Heart right ventricle (tissue), 16 donors: ENCODE measurements around the gene SEMA4B. TPM values are rescaled to one million over a fixed set of nuclear protein-coding genes. Genes with fewer than 3 reads are reported as not detected.
"Not testable (repeated sequence)": the region's sequence is repeated elsewhere in the genome, so short reads cannot be mapped to it uniquely, and the experiment has no call there.

Experiments used
- ATAC-seq, 8 donors: fragments of 200-7000 bp; cut with Tn5 transposase; one replicate each; pipeline ENCODE4 v1.9.1; 2020; ENCODE audit warnings: mild to moderate bottlenecking in 8 of 8, moderate library complexity in 8 of 8, moderate number of reproducible peaks in 1 of 8
- DNase-seq, 2 donors: peaks; one replicate each; pipeline ENCODE4 v3.0.0-alpha.2; 2020
- H3K27ac ChIP-seq, 10 donors: fragments of 200-600 bp; sonication (generic) in 2 of 10; one replicate each; pipeline versions ENCODE4 v1.5.0 to v1.8.0; 2020 to 2022; ENCODE audit warnings: mild to moderate bottlenecking in 3 of 10
- H3K27me3 ChIP-seq, 7 donors: fragments of 200-600 bp; one replicate each; pipeline ENCODE4 v1.8.0; 2021 to 2022; ENCODE audit warnings: mild to moderate bottlenecking in 2 of 7
- H3K36me3 ChIP-seq, 9 donors: fragments of 200-600 bp; sonication (generic) in 1 of 9; one replicate each; pipeline versions ENCODE4 v1.5.0 to v1.8.0; 2020 to 2022; ENCODE audit warnings: mild to moderate bottlenecking in 2 of 9
- H3K4me1 ChIP-seq, 9 donors: fragments of 200-600 bp; sonication (generic) in 1 of 9; one replicate each; pipeline versions ENCODE4 v1.5.0 to v1.8.0; 2020 to 2022; ENCODE audit warnings: mild to moderate bottlenecking in 4 of 9
- H3K4me3 ChIP-seq, 10 donors: fragments of 200-600 bp; sonication (generic) in 2 of 10; one replicate each; pipeline versions ENCODE4 v1.5.0 to v1.8.0; 2020 to 2022; ENCODE audit warnings: mild to moderate bottlenecking in 7 of 10, moderate library complexity in 2 of 10
- H3K9me3 ChIP-seq, 11 donors: fragments of 200-600 bp in 10 of 11; sonication (generic) in 2 of 11; one replicate each; pipeline versions ENCODE4 v1.5.0 to v1.8.0; 2013 to 2022; ENCODE audit warnings: mild to moderate bottlenecking in 2 of 11, control low read depth in 1 of 11, moderate library complexity in 1 of 11
- WGBS, 2 donors: extraction: QIAGEN DNeasy Blood & Tissue Kit; methylation state at CpG; one replicate each; pipeline ENCODE4 v1.1.7; 2013; ENCODE audit warnings: inconsistent platforms in 1 of 2; 5-methylcytosine and 5-hydroxymethylcytosine counted together
- intact Hi-C, 10 donors: fragments of 100-400 bp; cut with DNase I; formaldehyde crosslinking; loops; one replicate each; pipeline versions ENCODE4 v1.11.1 to v1.14.2; 2022
- polyA plus RNA-seq, 2 donors: library from polyadenylated mRNA; stranded (reverse); fragments of 200-250 nt; gene quantifications; one replicate each; pipeline ENCODE4 v1.2.3, GENCODE V29; 2013
- total RNA-seq, 10 donors: library from RNA; stranded (reverse); fragmentation: NEBNext Ultra II Directional in 3 of 10; extraction: Animal tissue kit (Norgen Biotek cat#: 25700) in 3 of 10; gene quantifications; one replicate each; pipeline versions ENCODE4 v1.2.1 to v1.2.4, GENCODE V29; 2021 to 2023
- TF ChIP-seq, protein P1 (sequence below), 9 donors: fragments of 200-600 bp; sonication (generic) in 2 of 9; IDR thresholded peaks; one replicate each; pipeline versions ENCODE4 v1.5.0 to v1.8.0; 2021 to 2022; ENCODE audit warnings: antibody characterized with exemption in 9 of 9, mild to moderate bottlenecking in 5 of 9, moderate library complexity in 1 of 9
- donor health status: Arrhythmogenic right ventricular cardiomyopathy.
- donor health status: ischemic (EF 13 %, LVEDD 7.1; RV severe dilation, severe dysfunction).
- donor health status: healthy with polysubstance abuse.
- donor health status: DM: no; HTN: yes; CAD: no.
- donor health status: DM: no; HTN: no; CAD: no.
- donor health status: ischemic (EF 25% LVEDD 6.9; RV normal size, moderate dysfunction).
- donor health status: ischemic (EF 25% LVEDD 5.7; RV mildly dilated, moderate dysfunction).
- donor health status: healthy.
- donor health status: DM: yes; HTN: yes; CAD: no.
- donor health status: Ischemic cardiomyopathy.
- donor health status: ischemic (EF 35%, LVEDD 5.7; RV mildly dilated, moderate dysfunction).
- donor health status: nonischemic (EF 11% LVEDD 7.7; RV severe dilation, severe dysfunction).
- donor health status: DM: yes; HTN: yes; CAD: no.
- donor health status: PGD.
- donor health status: ischemic (EF 29% LVEDD 5.4; RV normal size, mild dysfunction).
- donor health status: nonischemic (EF 23%, LVEDD 6.1; RV moderate dilation, normal function).

SEMA4B gene
- total and polyA plus RNA-seq, 12 donors: 9.9 to 76.7 (median 18.4) TPM

DNA sequence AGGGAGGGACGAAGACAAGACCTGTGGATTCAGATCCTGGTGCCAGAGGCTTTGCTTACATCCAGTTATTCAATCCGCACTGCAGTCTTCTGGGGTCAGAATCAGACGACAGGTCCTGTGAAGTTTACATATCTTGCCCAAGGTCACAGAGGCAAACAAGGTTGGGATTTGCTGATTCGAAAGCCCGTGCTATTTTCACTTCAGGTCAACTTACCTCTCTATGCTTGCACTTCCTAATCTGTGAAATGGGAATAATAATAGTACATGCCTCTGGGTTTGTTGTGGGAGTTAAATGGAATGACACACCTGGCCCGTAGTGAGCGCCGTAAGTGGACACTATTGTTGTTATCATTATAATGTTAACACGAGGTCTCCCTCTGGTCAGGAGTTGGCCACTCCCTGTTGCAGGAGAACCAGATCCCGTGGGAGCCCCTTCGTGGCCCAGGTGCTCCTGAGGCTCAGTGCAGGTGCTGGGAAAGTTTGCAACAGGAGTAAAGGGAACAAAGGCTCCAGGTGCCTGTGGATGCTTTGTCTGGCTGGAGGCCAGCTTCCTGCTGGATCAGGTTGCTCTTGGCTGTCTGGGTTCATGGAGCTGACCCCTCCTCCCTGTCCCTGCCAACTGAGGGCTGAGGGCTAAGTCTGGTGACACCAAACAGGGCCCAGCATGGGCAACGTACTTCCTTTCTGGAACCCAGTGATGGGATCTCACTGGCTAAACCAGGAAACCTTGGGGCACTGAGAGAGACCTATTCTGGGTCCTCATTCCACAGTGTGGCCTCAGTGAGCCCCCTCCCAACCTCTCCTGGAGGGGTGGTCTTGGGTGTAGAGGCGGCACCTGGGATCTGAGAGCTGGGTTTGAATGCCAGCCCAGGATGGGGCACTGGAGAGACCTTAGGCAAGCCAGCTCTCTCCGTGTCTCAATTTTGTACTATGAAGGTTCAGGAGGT, 40.1 kb upstream of the SEMA4B start:
- intact Hi-C loops: loop anchor here in 1 of 10 donors (5.0 kb wide), 1 partner anchor 51 kb away; no protein-coding TSS in a partner anchor

DNA sequence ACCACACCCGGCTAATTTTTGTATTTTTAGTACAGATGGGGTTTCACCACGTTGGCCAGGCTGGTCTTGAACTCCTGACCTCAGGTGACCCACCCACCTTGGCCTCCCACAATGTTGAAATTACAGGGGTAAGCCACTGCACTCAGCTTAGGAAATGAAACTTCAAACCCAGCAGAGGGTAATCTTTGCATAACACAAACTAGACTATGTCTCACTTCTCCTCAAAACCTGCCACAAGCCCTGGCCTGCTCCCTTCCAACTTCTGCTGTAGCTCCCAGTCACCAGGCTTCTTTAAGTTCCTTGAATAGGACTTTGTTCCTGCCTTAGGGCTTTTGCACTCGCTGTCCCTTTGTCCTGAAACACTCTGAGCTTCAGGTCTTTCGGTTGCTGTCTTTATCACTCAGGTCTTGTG, 39.2 kb upstream of the SEMA4B start:
- Histone ChIP-seq H3K9me3 (no peaks in the 10 kb centered on the region), H3K27me3 (no peaks in the 10 kb centered on the region), H3K36me3 (no peaks in the 10 kb centered on the region), H3K4me3 (no peak overlapping the region), H3K4me1 (peaks cover 0 to 66% (median 9%) of the 10 kb centered on the region in 9 donors), H3K27ac (peak overlapping the region in 1 of 10 donors; percentile 31)
- DNase-seq: no peak
- ATAC-seq: no peak
- intact Hi-C loops: loop anchor here in 1 of 10 donors (5.0 kb wide), 1 partner anchor 50 kb away; no protein-coding TSS in a partner anchor
- TF ChIP-seq, protein P1, sequence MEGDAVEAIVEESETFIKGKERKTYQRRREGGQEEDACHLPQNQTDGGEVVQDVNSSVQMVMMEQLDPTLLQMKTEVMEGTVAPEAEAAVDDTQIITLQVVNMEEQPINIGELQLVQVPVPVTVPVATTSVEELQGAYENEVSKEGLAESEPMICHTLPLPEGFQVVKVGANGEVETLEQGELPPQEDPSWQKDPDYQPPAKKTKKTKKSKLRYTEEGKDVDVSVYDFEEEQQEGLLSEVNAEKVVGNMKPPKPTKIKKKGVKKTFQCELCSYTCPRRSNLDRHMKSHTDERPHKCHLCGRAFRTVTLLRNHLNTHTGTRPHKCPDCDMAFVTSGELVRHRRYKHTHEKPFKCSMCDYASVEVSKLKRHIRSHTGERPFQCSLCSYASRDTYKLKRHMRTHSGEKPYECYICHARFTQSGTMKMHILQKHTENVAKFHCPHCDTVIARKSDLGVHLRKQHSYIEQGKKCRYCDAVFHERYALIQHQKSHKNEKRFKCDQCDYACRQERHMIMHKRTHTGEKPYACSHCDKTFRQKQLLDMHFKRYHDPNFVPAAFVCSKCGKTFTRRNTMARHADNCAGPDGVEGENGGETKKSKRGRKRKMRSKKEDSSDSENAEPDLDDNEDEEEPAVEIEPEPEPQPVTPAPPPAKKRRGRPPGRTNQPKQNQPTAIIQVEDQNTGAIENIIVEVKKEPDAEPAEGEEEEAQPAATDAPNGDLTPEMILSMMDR (IDR thresholded peaks at IDR 0.05): no peak
- 67 to 76% methylated on average over 4 of the region's 4 CpGs for WGBS, 2 donors

More for the DNA sequence above, 40.1 kb upstream of the SEMA4B start:
- ATAC-seq (no peak), DNase-seq (no peak)
- H3K9me3 ChIP-seq: no peaks in the 10 kb centered on the region
- no peaks in the 10 kb centered on the region for H3K27me3 ChIP-seq
- H3K36me3 ChIP-seq: no peaks in the 10 kb centered on the region
- TF ChIP-seq, protein P1 (IDR thresholded peaks at IDR 0.05): no peak
- H3K4me3 ChIP-seq: no peak overlapping the region
- H3K27ac ChIP-seq: peak overlapping the region in 1 of 10 donors; percentile 64
- peaks cover 0 to 62% (median 9%) of the 10 kb centered on the region in 9 donors for H3K4me1 ChIP-seq
- WGBS, 2 donors: 74 to 77% methylated on average over 14 of the region's 14 CpGs

DNA sequence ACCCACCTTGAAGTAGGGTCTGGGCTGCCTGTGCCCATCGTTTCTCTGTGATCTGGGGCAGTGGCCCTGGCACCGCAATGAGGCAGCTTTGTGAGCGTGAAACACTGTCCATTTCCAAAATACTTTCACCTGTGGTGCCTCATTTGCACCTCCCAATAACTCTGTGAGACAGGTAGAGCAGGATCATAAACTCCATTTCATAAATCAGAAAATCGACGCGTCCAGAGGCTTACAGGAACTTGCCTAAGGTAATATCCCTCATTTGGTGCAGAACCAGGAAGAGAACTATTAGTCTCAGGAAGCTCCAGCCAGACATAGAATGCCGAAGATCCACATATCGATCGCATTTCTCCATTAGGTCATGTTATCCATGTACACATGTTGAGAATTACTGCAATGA, 38.2 kb upstream of the SEMA4B start:
- Histone ChIP-seq H3K9me3 (no peaks in the 10 kb centered on the region), H3K27ac (no peak overlapping the region), H3K4me3 (no peak overlapping the region), H3K27me3 (no peaks in the 10 kb centered on the region), H3K4me1 (peaks cover 0 to 67% (median 7%) of the 10 kb centered on the region in 9 donors), H3K36me3 (no peaks in the 10 kb centered on the region)
- 85 to 91% methylated on average over 9 of the region's 9 CpGs for WGBS, 2 donors
- TF ChIP-seq, protein P1 (IDR thresholded peaks at IDR 0.05): no peak
- intact Hi-C loops: loop anchor here in 1 of 10 donors (5.0 kb wide), 1 partner anchor 49 kb away; no protein-coding TSS in a partner anchor
- ATAC-seq: no peak
- no peak for DNase-seq

DNA sequence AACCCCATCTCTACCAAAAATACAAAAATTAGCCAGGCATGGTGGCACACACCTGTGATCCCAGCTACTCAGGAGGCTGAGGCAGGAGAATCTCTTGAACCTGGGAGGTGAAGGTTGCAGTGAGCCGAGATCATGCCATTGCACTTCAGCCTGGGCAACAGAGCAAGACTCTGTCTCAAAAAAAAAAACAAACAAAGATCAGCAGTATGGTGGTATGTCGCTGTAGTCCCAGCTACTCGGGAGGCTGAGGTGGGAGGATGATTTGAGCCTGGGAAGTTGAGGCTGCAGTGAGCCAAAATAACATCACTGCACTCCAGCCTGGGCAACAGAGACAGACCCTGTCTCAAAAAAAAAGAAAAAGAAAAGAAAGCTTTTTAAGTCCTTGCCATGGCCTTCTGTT, 36.9 kb upstream of the SEMA4B start:
- not testable (repeated sequence) for H3K9me3 ChIP-seq, H3K27me3 ChIP-seq, H3K36me3 ChIP-seq, H3K4me3 ChIP-seq, ATAC-seq, DNase-seq
- Histone ChIP-seq H3K27ac (peak overlapping the region in 1 of 10 donors; percentile 89), H3K4me1 (peaks cover 0 to 59% (median 0%) of the 10 kb centered on the region in 9 donors)
- intact Hi-C loops: loop anchor here in 1 of 10 donors (5.0 kb wide), 1 partner anchor 48 kb away; no protein-coding TSS in a partner anchor
- WGBS, 2 donors: 95 to 96% methylated on average over 3 of the region's 3 CpGs
